Umbilical cord (tissue), 2 donors: ENCODE results near the gene TNNI2. TPM values are rescaled to one million over a fixed set of nuclear protein-coding genes. Genes with fewer than 3 reads are reported as not detected.
A peak's percentile ranks its signal among the peaks of the same experiment; 100 is the strongest.
"Not testable (repeated sequence)": the region's sequence is repeated elsewhere in the genome, so short reads cannot be mapped to it uniquely, and the experiment has no call there.

Experiments
- DNase-seq: peaks from one replicate; pipeline ENCODE4 v3.0.0-alpha.2; 2015; ENCODE audit warnings: low spot score
- total RNA-seq: library from RNA; depleted of rRNA; stranded (reverse); fragments of >200 nt; gene quantifications from one replicate; pipeline ENCODE4 v1.2.3, GENCODE V29; 2014; ENCODE audit warnings: low replicate concordance; ENCODE audit not compliant: insufficient read depth

The TNNI2 gene
- not detected for total RNA-seq

DNA sequence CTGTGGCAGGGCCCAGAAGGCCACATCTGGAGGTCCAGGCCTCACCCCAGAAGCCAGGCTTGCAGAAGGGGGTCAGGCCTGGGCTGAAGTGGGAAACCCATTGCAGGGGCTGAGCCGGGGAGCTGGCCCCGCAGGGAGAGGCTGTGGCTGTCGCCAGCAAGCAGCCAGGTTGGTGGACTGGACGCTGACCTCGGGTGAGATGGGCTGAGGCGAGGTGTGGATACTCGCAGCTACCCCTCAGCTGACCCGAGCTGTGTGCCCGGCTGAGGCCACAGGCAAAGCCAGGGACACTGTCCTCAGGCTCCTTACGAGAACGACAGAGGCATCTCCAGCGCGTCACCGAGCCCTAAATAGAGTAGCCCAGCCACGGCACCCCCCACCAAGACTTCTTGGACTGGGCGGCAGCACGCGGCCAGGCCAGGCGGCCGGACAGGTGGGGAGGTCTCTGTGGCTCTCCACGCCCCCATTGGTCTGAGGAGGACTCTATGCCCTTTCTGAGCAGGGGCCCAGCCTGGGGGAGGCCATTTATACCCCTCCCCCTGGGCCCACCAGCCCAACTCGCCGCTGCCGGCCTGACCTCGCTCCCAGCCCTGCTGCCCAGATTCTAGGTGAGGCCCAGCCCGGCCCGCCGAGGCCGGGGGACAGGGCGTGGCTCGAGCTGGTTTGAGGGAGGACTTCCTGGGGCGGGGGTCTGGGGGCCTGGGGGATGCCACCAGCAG is at the start of gene TNNI2:
Gene TNNI2 (plus strand): TSS at position 556 of the 719 bp plus-strand sequence. CDS start 716 bp downstream, outside the sequence.
- no peak for DNase-seq

DNA sequence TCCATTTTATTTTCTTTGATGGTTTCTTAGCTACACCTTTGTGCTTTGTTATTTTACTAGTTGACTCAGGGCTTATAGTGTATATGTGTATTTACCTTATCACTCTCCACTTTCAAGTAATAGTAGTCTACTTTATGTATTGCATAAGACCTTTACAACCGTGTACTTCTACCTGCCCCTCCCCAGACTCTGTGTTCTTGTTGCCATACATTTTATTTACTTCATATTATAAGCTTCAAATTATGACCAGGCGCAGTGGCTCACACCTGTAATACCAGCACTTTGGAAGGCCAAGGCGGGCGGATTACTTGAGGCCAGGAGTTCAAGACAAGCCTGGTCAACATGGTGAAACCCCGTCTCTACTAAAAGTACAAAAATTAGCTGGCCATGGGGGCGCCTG is 46.9 kb upstream of the TNNI2 start:
- DNase-seq = no peak

DNA sequence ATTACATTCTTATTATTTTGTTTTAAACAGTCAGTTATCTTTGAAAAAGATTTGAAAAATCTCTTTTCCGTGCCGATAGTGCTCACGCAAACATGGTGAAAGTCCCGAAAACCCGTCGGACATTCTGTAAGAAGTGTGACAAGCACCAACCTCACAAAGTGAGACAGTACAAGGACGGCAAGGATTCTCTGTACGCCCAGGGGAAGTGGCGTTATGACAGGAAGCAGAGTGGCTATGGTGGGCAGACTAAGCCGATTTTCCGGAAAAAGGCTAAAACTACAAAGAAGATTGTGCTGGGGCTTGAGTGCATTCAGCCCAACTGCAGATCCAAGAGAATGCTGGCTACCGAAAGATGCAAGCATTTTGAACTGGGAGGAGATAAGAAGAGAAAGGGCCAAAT is 46.3 kb upstream of the TNNI2 start:
- no peak for DNase-seq

DNA sequence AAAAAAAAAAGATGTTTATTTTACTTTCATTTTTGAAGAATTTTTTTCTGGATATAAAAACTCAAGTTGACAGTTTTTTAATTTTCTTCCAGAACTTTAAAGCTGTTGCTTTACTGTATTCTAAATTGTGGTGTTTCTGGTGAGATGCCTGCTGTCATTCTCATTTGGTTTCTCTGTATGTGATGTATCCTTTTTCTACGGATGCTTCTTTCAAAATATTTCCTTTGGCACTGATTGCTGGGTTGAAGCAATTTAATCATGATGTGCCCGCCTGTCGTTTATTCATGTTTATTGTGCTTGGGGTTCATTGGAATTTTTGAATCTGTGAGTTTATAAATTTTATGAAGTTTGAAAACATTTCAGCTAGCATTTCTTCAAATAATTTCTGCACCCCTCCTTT is 45.7 kb upstream of the TNNI2 start:
- DNase-seq = no peak

DNA sequence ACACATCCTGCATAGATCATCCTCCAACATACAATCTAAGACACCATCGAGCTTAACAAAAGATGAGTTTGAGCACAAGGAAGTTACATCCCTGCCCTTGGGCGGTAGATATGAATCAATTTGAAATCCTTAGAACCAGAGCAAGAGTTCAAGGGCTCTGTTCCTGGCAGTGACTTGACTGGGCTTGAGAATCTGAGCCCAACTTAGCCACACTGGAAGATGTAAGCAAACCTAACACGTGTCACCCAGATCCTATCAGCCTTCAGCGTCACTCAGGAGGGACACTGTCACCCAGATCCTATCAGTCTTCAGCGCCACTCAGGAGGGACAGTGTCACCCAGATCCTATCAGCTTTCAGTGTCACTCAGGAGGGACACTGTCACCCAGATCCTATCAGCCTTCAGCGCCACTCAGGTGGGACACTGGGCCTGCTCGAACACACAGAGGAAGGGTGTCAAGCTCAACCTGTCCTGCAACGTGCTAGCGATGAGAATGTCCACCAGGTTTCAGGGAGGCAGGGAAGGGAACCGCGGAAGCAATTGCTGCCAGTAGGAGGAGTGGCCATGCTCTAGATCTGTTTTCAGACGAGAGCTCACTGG is 42.3 kb upstream of the TNNI2 start:
- no peak for DNase-seq

DNA sequence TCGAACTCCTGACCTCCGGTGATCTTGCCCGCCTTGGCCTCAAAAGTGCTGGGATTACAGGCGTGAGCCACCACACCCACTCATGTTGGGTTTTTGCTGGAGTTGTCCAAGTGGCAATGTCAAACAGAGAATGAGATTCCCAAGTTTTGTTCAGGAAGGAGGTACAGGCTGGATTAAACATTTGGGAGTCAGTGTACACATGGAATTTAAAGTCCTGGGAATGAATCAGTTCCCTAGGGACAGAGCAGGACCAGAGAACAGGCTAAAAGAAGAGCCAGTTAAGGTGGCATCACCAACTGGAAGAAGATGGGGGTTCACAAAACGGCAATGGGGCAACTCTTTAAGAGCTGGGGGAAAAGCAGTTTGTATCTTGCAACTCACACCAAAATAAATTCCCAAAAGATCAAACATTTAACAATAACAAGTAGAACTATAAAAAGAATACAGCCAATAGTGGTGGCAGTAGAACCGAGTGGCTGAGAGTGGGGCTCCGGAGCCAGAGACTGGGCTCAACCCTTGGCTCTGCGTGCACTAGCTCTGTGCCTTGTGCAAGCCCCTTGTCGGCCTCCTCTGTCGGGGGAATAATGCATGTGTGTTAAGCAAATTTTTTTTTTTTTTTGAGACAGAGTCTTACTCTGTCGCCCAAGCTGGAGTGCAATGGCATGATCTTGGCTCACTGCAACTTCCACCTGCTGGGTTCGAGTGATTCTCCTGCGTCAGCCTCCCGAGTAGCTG is 41.2 kb upstream of the TNNI2 start:
- no peak for DNase-seq

DNA sequence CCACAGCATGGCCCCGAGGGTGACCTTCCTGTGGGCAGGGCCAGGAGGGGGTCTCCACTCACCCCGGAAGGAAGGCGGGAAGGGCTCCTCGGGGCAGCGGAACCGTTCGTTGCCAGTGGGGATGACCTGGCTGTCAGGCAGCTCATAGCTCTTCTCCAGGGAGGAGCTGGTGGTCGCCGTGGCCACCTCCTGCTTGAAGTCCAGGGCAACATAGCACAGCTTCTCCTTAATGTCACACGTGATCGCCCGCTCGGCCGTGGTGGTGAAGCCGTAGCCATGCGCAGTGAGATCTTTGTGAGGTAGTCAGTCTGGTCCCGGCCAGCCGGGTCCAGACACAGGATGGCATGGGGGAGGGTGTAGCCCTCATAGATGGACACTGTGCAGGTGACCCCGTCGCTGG is 35.5 kb upstream of the TNNI2 start:
- no peak for DNase-seq

DNA sequence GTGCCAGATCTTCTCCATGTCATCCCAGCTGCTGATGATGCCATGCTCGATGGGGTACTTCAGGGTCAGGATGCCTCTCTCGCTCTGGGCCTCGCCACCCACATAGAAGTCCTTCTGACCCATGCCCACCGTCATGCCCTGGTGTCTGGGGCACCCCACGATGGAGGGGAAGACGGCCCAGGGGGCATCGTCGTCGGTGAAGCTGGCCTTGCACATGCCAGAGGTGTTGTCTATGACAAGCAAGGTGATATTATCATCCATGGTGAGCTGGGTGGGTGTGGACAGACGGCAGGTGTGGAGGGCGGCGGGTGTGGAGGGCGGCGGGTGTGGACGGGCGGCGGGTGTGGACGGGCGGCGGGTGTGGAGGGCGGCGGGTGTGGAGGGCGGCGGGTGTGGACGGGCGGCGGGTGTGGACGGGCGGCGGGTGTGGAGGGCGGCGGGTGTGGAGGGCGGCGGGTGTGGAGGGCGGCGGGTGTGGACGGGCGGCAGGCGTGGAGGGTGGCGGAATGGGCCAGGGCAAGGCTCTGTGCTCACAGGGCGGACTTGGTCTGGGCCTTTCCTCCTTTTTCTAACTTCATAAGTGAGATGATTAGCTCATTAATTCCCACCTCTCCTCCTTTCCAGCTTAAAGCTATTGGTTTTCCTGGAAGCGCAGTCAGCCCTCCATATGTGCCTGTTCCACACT is 34.8 kb upstream of the TNNI2 start:
- DNase-seq = not testable (repeated sequence)

DNA sequence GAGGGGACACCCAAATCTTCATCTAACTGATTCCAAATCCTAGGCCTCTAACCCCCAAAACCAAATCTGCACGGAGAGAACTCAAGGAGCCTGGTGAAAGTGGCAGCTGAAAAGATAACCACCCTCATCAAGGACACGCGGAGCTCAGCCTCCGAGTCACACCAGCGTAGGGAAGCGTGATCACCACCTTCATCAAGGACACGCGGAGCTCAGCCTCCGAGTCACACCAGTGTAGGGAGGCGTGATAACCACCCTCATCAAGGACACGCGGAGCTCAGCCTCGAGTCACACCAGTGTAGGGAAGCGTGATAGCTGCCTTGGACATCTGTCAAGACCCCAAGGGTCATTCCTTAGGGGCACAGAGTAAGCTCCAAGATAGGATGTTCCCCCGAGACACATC is 33.3 kb upstream of the TNNI2 start:
- no peak for DNase-seq

DNA sequence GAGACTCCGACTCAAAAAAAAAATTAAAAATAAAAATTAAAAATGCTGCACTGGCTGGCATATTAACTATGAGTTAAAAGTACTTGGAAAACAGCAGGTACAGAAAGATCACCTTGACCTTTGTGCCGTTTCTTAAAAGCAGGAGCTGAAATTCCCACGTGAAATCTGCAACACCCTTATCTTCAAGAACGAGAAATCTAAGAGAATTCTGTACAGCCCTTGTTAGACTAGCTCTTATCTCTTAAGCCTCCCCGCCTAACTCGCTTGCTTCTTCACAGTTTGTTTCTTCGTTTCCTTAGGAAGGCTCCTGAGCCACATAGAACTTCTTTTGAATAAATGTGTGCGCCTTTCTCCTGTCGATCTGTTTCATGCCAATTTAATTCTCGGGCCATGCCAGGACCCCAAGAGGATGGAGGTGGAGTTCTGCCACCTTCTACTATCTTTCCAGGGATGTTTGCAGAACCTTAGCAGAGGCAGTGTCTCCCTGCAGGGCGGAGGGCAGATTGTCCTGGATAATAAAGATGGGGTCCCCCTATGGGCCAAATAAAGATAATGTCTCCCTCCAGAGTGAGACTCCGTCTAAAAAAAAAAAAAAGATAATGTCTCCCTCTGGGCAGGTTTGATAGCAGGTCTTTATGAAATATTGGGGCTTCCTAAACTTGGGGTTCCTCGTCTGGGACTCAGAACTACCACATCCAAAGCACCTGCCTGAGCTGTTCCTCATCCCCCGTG is 31.4 kb upstream of the TNNI2 start:
- peak; percentile 53 for DNase-seq

DNA sequence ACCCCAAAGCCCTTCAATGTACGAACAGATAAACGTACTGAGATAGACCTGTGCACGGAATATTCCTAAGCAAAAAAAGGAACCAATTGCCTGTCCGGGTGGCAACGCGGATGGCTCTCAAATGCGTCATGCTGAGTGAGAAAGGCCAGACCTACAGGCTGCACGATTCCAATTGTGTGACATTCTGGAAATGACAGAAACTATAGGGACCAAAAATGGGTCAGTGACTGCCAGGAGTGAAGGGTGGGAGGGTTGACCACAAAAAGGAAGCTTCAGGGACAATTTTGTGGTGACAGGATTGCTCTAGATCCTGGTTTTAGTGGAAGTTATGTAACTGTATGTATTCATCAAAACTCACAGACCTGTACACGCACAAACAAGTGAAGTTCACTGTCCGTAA is 28.0 kb upstream of the TNNI2 start:
- DNase-seq = no peak

DNA sequence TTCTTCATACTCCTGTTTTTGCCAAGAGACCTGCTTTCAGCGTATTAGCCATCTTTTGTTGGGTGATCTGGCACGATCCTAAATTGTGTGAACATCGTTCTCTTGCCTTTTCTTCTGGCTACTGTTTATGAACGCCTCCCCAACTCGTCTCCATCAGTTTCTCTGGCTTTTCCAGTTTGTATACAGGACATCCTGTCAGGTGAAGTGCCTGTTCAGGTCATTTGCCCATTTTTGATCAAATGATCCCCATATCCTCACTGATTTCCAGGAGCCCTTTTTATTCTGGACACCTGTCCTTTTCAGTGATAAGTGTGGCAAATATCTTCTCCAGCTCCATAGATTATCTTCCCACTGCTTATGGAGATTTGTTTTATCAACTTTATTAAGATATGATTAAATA is 26.5 kb upstream of the TNNI2 start:
- DNase-seq = no peak

DNA sequence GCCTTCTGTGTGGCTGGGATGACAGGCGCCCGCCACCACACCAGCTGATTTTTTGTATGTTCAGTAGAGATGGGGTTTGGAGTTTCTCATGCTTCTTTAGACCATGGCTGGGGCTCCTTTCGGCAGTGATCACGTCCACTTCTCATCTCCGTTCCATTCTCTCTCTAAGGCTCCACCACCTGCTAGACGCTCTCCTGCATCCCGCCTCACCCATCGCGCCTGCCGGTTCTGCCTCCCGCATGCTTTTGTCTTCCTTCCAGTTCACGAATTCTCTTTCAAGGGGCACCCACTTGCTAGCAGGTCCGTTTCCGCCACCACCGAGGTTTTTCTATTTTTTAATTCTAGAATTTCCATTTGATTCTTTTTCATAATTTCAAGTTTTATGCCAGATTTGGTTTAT is 26.0 kb upstream of the TNNI2 start:
- DNase-seq = no peak

DNA sequence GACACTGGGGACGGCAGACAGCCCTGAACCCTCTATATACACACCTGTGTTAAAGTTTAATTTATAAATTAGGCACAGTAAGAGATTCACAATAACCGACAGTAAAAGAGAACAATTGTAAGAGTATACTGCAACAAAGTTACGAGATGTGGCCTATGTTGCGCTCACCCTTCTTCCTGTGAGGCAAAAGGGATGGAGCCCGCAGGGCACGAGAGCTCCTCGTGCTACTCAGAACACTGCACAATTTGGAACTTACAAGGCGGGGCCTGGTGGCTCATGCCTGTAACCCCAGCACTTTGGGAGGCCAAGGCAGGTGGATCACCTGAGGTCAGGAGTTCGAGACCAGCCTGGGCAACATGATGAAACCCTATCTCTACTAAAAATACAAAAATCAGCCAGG is 25.4 kb upstream of the TNNI2 start:
- not testable (repeated sequence) for DNase-seq

DNA sequence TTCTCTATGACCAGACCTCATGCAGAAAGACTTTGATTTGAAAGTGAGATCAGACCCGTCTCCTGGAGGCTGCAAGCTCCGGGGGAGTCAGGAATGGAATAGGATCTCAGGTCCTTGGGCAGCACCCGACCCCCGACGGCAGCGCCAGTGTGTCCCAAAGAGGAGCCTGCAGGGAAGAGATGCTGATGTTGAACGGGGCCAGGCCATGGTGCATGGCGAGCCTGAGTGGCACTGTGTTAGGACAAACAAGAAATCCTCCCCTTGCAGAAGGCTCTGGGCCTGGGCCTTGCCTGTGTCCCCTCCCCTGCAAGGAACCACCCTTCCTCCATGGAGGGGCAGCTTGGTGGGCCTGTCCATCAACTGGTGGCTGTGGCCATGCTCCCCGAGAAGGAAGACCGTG is 24.1 kb upstream of the TNNI2 start:
- DNase-seq = no peak

DNA sequence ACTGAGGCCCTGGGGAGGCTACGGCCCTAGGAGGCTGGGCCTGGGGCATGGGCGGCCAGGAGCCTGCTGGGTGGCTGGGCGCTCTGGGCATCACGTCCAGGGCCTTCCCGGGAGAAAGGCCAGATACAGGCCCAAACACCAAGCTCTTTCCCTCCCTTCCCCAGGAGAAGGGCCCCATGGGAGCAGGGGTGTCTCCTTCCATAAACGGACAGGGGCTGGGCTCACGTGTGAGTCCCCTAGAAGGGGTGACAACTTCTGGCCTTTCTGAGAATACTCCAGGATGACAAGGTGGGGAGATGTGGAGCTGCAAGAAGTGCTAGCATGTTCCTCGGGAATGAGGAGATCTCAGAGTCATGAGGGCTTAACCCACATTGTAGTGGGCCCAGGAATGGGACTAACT is 23.5 kb upstream of the TNNI2 start:
- DNase-seq = no peak

DNA sequence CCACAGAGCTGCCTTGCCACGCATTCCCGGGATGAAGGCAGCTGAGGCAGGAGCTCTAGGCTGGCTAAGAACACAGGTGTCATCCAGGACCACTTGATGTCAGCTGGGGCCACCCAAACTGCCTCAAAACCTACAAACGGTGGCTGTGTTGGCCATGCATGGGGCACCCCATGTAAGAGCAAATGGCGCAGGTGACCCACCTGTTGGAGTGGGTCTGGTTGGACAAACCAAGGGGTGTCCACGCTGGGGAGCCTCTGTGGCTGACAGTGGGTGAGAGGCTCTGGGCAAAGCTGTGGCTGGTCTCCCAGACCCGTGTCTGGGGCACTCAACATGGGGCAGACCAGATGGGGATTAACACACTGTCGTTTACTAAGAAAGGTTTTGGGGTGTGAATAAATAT is 23.0 kb upstream of the TNNI2 start:
- DNase-seq = no peak

DNA sequence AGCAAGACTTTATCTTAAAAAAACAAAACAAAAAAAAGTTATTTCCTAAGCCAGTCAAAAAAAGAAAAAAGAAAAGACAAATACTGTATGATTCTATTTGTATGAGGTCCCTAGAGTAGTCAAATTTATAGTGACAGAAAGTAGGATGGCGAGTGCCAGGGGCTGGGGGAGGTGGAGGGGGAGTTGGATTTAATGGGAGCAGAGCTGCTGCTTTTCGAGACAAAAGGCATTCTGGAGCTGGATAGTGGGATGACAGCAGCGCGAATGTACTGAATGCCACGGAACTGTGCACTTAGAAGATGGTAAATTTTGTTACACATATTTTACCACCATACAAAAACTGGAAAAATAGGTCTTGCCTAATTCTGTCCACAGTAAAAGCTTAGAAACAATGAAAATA is 21.8 kb upstream of the TNNI2 start:
- DNase-seq = no peak

DNA sequence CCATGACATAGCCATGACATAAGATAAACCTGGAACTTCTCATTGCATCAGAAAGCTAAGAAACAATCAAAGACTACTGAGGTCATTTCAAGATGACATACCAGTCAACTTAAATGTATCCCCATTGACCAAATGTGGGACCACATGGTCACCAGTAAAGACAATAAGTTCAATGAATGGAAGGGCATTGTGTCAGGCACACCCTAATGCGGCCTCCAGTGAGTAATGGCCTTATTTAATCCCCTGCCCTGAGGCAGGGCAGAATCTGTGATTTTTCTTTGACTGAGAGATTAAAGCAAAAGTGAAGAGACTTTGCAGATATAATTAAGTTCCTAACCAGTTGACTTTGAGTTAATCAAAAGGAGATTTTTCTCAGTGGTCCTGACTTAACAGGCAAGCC is 21.3 kb upstream of the TNNI2 start:
- no peak for DNase-seq

DNA sequence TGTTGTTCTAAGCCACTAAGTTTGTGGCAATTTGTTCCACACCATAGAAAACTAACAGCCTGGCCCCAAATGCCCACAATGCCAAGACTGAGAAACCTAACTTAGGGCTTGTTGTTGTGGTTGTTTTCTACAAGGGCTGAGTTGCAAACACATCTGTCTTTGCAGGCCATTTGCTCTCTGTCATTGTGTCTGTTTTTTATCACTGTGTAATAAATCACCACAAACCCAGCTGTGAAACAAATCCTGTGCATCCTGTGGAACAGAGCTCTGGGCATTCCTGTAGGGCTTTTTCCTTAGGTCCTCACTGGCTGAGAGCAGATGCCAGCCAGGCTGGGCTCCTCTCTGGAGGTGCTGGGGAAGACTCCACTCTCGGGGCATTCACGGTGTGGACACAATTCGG is 19.7 kb upstream of the TNNI2 start:
- no peak for DNase-seq

DNA sequence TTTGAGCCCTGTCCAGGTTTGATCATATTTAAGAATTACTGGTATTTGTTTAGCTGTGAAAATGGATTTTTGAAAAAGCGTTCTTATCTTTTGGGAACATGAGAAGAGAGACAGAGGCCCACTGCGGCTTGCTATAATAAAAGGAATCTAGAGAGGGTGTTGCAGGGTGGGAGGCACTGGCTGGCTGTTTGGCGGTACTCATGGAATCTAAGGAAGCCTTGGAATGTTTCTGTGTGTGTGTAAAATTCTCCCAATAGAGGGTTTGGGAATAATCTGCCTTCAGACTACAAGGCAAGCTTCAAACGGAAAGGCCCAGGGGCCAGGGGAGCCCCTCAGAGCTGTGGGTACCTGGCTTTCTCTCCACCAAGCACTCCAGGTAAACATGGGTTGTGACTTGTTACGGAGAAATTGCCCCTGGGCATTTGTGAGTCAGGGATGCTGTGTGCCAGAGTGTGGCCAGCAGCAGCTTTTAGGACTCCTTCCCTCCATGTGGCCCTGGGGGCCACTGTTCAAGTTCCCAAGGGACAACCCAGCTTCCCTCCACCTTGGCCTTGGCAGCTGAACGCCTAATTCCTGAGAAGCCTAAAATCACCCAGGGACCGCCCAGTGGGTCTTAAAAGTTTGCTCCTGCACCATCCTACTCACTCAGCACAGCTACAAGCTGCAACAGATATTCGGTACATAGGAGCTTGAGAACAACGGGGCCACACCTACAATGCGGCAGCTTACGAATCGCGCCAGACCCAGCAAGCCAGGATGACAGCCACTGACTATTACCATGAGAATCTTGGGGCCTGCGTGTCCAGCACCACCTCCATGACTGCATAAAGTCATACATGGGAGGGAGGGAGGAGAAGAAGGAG is 18.1 kb upstream of the TNNI2 start:
- peak; percentile 71 for DNase-seq
